GM19397 (cell line): ENCODE measurements around the gene CASZ1.

ENCODE experiments used
- ATAC-seq: cut with Tn5 transposase; IDR thresholded peaks from one replicate; pipeline ENCODE4 v1.9.1; 2021; ENCODE audit warnings: mild to moderate bottlenecking, moderate library complexity; ENCODE audit not compliant: unreplicated experiment

Gene CASZ1

GRCh38 chr1:10662090-10662688 lies 134.3 kb downstream of the CASZ1 start:
- ATAC-seq = no peak

GRCh38 chr1:10661453-10661852 lies 135.0 kb downstream of the CASZ1 start:
- ATAC-seq = no peak

- ATAC-seq = no peak
These were observed 136.6 kb downstream of the CASZ1 start for GRCh38 chr1:10659646-10660540.

GRCh38 chr1:10659218-10659617 lies 137.2 kb downstream of the CASZ1 start:
- ATAC-seq = no peak

- ATAC-seq = no peak
These were observed 137.9 kb downstream of the CASZ1 start for GRCh38 chr1:10658396-10659066.

GRCh38 chr1:10657088-10657847 lies 139.2 kb downstream of the CASZ1 start:
- no peak for ATAC-seq

- no peak for ATAC-seq
These were observed 140.0 kb downstream of the CASZ1 start for GRCh38 chr1:10656431-10656830.

- no peak for ATAC-seq
These were observed 141.4 kb downstream of the CASZ1 start for GRCh38 chr1:10655002-10655401.

GRCh38 chr1:10653370-10654125 lies 142.9 kb downstream of the CASZ1 start:
- ATAC-seq = no peak

GRCh38 chr1:10652626-10653025 lies 143.8 kb downstream of the CASZ1 start:
- ATAC-seq = no peak

- no peak for ATAC-seq
These were observed 144.7 kb downstream of the CASZ1 start for GRCh38 chr1:10651793-10652192.

GRCh38 chr1:10651389-10651766 lies 145.1 kb downstream of the CASZ1 start:
- no peak for ATAC-seq

GRCh38 chr1:10650556-10651388 lies 145.7 kb downstream of the CASZ1 start:
- ATAC-seq = no peak

GRCh38 chr1:10649517-10650201 lies 146.8 kb downstream of the CASZ1 start:
- no peak for ATAC-seq

- ATAC-seq = no peak
These were observed 147.5 kb downstream of the CASZ1 start for GRCh38 chr1:10648689-10649516.

- ATAC-seq = no peak
These were observed 148.9 kb downstream of the CASZ1 start for GRCh38 chr1:10647414-10648170.

- no peak for ATAC-seq
These were observed 150.0 kb downstream of the CASZ1 start for GRCh38 chr1:10646347-10646861.
